Measurements from ENCODE around the gene CEPT1. TPM values are rescaled to one million over a fixed set of nuclear protein-coding genes. Genes with fewer than 3 reads are reported as not detected.

Gene CEPT1
- total RNA-seq, 1 experiment from 2014 or later = 30.9 TPM

DNA sequence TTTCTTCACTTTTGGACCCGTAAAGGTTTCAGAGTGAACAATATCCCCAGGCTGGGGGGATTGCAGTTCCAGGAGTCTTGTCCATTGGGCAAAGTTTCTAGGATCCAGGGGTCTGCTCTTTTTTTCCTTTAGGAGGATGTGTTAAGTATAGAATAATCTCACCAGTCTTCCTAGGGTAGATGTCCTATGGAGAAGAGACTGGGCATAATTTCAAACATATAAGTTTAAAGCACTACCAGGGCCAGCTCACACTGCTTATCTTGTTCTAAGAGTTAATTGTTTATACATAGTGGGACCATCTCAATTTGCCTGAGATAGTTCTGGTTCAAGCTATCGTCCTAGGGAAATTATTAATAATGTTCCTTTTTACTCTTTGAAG, 88.7 kb downstream of the CEPT1 start:
- H3K27ac ChIP-seq (ENCODE audit: low read depth, low read length, poor library complexity, severe bottlenecking) = no peak overlapping the region
- no peaks in the 10 kb centered on the region for H3K4me1 ChIP-seq (ENCODE audit: insufficient read depth, low read length, poor library complexity, severe bottlenecking)
- no TSS peak for BruUV-seq (replicated peaks)
- POLR2A ChIA-PET (ENCODE audit: low non-redundant PET) = no interaction called here
- H3K36me3 ChIP-seq (ENCODE audit: insufficient read depth, low read length, poor library complexity, severe bottlenecking) = no peaks in the 10 kb centered on the region
- H3K4me3 ChIP-seq (ENCODE audit: low read depth, low read length, poor library complexity, severe bottlenecking) = no peak overlapping the region
- CTCF ChIA-PET = no interaction called here
- TF ChIP-seq EZH2 (IDR thresholded peaks at IDR 0.05; ENCODE audit: borderline replicate concordance, low read depth, low read length, poor library complexity, severe bottlenecking) = no peak
- TF ChIP-seq, protein P1, sequence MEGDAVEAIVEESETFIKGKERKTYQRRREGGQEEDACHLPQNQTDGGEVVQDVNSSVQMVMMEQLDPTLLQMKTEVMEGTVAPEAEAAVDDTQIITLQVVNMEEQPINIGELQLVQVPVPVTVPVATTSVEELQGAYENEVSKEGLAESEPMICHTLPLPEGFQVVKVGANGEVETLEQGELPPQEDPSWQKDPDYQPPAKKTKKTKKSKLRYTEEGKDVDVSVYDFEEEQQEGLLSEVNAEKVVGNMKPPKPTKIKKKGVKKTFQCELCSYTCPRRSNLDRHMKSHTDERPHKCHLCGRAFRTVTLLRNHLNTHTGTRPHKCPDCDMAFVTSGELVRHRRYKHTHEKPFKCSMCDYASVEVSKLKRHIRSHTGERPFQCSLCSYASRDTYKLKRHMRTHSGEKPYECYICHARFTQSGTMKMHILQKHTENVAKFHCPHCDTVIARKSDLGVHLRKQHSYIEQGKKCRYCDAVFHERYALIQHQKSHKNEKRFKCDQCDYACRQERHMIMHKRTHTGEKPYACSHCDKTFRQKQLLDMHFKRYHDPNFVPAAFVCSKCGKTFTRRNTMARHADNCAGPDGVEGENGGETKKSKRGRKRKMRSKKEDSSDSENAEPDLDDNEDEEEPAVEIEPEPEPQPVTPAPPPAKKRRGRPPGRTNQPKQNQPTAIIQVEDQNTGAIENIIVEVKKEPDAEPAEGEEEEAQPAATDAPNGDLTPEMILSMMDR (conservative IDR thresholded peaks at IDR 0.05; ENCODE audit: low read depth, low read length) = no peak
- H3K27me3 ChIP-seq (replicated peaks; ENCODE audit: insufficient read depth, low read depth, low read length, poor library complexity) = peaks cover 52% of the 10 kb centered on the region
- no peak for DNase-seq (ENCODE audit: low spot score)
- H3K9me3 ChIP-seq (ENCODE audit: low read depth, low read length, poor library complexity, severe bottlenecking) = no peaks in the 10 kb centered on the region
- intact Hi-C loops (cut with micrococcal nuclease; ENCODE audit: unreplicated experiment) = no loop called here

- no peaks in the 10 kb centered on the region for H3K9me3 ChIP-seq (ENCODE audit: low read depth, low read length, poor library complexity, severe bottlenecking)
- POLR2A ChIA-PET (ENCODE audit: low non-redundant PET) = no interaction called here
- H3K36me3 ChIP-seq (ENCODE audit: insufficient read depth, low read length, poor library complexity, severe bottlenecking) = no peaks in the 10 kb centered on the region
- intact Hi-C loops (cut with micrococcal nuclease; ENCODE audit: unreplicated experiment) = no loop called here
- H3K4me1 ChIP-seq (ENCODE audit: insufficient read depth, low read length, poor library complexity, severe bottlenecking) = no peaks in the 10 kb centered on the region
- no peak overlapping the region for H3K4me3 ChIP-seq (ENCODE audit: low read depth, low read length, poor library complexity, severe bottlenecking)
- CTCF ChIA-PET = no interaction called here
- BruUV-seq (replicated peaks) = no TSS peak
- H3K27ac ChIP-seq (ENCODE audit: low read depth, low read length, poor library complexity, severe bottlenecking) = no peak overlapping the region
- DNase-seq (ENCODE audit: low spot score) = no peak
- H3K27me3 ChIP-seq (replicated peaks; ENCODE audit: insufficient read depth, low read depth, low read length, poor library complexity) = peaks cover 55% of the 10 kb centered on the region
- TF ChIP-seq, protein P1 (conservative IDR thresholded peaks at IDR 0.05; ENCODE audit: low read depth, low read length) = no peak
- TF ChIP-seq EZH2 (IDR thresholded peaks at IDR 0.05; ENCODE audit: borderline replicate concordance, low read depth, low read length, poor library complexity, severe bottlenecking) = no peak
Measured at GRCh38 chr1:111232134-111232533, 92.1 kb downstream of the CEPT1 start.

- no peak overlapping the region for H3K27ac ChIP-seq (ENCODE audit: low read depth, low read length, poor library complexity, severe bottlenecking)
- no TSS peak for BruUV-seq (replicated peaks)
- intact Hi-C loops (cut with micrococcal nuclease; ENCODE audit: unreplicated experiment) = no loop called here
- no peaks in the 10 kb centered on the region for H3K9me3 ChIP-seq (ENCODE audit: low read depth, low read length, poor library complexity, severe bottlenecking)
- DNase-seq (ENCODE audit: low spot score) = no peak
- peaks cover 53% of the 10 kb centered on the region for H3K27me3 ChIP-seq (replicated peaks; ENCODE audit: insufficient read depth, low read depth, low read length, poor library complexity)
- ChIA-PET CTCF (no interaction called here), POLR2A (ENCODE audit: low non-redundant PET) (no interaction called here)
- no peaks in the 10 kb centered on the region for H3K4me1 ChIP-seq (ENCODE audit: insufficient read depth, low read length, poor library complexity, severe bottlenecking)
- no peak overlapping the region for H3K4me3 ChIP-seq (ENCODE audit: low read depth, low read length, poor library complexity, severe bottlenecking)
- no peaks in the 10 kb centered on the region for H3K36me3 ChIP-seq (ENCODE audit: insufficient read depth, low read length, poor library complexity, severe bottlenecking)
- TF ChIP-seq, protein P1 (conservative IDR thresholded peaks at IDR 0.05; ENCODE audit: low read depth, low read length) = no peak
- no peak for TF ChIP-seq EZH2 (IDR thresholded peaks at IDR 0.05; ENCODE audit: borderline replicate concordance, low read depth, low read length, poor library complexity, severe bottlenecking)
Measured at GRCh38 chr1:111234258-111234657, 94.2 kb downstream of the CEPT1 start.

Other genes starting within 250 kb of the CEPT1 start
- 18.5 and 18.7 TPM in 2 replicates for gene LRIF1, start 176.3 kb upstream of the CEPT1 start, total RNA-seq (2021)
- gene DRAM2, start 130 bp upstream of the CEPT1 start, total RNA-seq (2021) = 17.0 and 23.7 TPM in 2 replicates
- not detected in 2 replicates for gene DENND2D, start 60.4 kb downstream of the CEPT1 start, total RNA-seq (2021)
- not detected in 2 replicates for gene CHI3L2, start 87.5 kb downstream of the CEPT1 start, total RNA-seq (2021)
- gene CHIA, start 150.6 kb downstream of the CEPT1 start, total RNA-seq (2021) = not detected in 2 replicates